Measurements from ENCODE around the gene CYTH2.
"Not testable (repeated sequence)": the region's sequence is repeated elsewhere in the genome, so short reads cannot be mapped to it uniquely, and the experiment has no call there.

CYTH2 gene

DNA sequence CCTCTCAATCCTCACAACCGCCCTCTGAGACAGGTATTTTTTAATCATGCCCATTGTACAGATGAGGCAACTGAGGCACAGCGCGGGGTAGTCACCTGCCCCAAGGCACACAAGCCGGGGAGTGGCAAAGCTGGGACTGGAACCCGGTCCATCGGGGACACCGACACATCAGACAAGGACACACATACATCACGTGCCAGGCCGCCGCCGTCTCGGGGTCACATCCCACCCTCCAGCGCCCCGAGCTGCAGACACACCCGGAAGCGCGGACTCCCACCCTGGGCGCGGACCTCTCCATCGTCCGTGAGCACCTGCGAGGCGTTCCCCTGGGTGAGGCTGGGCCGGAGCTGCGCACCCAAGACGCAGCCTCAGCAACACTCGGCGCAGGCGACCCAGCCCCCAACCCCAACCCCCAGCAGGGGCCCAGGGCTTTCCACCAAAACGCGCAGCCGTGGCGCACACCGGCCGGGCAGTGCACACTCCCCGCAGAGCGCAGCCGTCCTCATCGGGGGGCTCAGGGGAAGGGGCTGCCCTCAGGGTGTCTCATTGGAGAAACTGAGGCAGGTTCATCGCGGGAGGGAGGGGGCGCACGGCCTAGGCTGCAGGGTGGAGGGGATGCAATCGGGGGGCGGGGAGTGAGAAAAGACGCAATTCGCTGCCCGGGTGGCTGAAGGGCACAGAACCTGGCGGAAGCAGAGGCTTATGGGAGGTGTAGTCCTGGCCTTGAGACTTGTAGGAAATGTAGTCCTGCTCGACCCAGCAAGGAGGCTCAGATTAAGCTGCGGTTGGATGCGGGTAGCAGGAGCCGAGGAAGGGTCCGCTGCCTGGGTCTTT, 44.3 kb downstream of the CYTH2 start:
- peak; percentile 90 for DNase-seq

DNA sequence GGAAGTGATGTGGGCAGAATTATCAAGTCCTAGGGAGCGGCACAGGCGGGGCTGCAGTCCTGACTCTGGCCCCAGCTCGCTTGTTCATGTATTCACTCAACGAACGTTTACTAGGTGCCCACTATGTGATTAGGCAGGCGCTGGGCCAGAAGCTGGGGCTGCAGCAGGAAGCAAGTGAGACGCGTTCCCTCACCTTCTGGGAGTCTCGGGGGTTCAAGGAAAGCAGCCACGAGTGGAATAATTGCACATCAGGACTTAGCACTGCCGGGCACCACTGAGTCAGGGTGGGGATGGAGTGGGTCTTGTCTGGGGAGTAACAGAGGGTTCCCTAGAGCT, 44.9 kb downstream of the CYTH2 start:
- no peak for DNase-seq

DNA sequence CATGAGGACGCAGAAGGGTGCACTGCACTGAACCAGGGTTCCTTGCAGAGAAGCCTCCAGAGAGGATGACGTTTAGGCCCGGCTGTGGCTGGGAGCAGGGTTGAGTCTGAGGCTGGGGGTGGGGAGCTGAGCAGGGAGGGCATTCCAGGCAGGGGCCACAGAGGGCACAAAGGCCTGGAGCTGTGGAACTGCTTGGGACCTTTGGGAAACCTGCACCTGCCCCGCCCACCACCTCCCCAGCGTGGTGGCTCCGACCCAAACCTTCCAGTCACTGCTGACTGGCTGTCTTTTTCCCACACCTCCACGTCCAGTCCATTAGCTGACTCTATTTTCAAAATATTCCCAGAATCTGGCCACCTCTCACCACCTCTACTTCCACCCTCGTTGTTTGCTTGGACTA, 47.4 kb downstream of the CYTH2 start:
- no peak for DNase-seq

DNA sequence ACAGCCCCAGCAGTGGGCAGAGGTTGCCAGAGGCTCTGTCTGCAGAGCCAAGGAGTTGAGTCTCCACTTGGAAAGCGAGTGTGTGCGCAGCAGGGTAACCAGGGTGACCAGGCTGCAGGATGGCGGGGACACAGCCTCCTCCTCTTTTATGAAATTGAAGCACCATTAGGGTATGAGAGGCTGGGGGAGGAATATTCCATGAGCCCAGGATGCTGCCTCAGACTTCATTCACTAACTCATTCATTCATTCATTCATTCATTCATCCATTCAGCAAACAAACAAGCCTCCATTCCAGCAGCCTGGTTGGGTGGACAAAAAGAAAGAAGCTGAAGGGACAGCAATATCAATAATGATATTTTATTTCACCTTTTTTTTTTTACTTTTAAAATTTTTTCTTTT, 49.0 kb downstream of the CYTH2 start:
- DNase-seq: no peak

DNA sequence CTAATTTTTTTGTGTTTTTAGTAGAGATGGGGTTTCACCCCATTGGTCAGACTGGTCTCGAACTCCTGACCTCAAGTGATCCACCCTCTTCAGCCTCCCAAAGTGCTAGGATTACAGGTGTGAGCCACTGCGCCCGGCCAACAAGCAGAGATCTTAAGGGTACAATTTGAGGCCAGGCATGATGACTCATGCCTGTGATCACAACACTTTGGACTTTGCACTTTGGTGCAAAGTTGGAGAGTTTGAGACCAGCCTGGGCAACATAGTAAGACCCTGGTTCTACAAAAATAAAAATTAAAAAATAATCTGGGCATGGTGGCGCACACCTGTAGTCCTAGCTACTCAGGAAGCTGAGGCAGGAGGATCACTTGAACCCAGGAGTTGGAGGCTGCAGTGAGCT, 50.3 kb downstream of the CYTH2 start:
- not testable (repeated sequence) for DNase-seq

DNA sequence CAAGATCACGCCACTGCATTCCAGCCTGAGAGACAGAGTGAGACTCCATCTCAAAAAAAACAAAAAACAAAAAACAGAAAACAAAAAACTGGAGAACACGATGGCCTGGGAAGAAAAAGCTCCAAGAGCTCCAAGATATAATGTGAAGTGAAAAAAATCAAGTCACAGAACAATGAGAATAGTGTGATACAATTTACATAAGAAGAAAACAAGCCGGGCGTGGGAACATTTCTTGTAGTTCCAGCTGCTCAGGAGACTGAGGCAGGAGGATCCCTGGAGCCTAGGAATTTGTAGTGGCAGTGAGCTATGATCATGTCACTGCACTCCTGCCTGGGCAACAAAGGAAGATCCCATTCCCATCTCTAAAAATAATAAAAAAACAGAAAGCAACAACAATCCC, 51.0 kb downstream of the CYTH2 start:
- no peak for DNase-seq

DNA sequence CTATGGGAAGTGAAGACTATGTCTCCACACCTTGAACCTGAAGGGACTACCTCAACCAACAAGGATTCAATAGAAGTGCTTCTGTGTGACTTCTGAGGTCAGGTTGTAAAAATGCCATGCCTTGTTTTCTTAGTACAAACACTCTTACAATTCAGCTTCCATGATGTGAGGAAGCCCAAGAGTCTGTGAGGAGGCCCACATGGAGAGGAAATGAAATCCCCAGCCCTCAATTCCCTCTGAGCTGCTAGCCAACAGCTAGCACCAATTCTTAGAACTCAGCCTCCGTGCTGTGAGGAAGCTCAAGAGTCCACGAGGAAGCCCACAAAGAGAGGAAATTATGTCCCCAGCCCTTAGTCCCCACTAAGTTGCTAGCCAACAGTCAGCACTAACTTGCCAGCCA, 55.1 kb downstream of the CYTH2 start:
- no peak for DNase-seq

DNA sequence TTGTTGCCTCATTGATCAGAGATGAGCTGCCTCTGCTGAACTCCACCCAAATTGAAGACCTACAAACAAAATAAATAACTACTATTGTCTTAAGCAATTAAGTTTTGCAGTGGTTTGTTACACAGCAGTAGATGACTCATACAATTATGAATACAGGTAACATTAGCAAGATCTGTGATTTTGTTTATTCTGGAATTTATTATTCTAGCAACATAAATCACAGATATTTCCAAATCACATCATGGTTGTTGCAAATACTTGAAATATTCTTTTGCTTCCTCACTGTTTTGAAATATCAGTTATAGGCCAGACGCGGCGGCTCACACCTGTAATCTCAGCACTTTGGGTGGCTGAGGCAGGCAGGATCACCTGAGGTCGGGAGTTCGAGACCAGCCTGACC, 55.6 kb downstream of the CYTH2 start:
- DNase-seq: no peak

DNA sequence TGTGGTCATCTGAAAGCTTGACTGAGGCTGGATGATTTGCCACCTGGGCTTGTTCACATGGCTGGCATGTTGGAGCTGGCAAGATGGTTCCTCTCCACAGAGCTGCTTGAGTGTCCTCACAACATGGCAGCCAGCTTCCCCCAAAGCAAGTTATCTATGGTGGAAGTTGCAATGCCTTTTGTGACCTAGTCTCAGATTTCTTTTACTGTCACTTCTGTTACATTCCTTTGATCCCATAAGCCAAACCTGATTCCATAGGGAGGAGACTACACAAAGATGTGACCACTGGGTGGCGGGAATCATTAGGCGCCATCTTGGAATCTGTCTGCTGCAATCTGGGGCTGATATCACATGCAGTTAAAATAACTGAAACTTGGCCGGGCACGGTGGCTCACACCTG, 60.0 kb downstream of the CYTH2 start:
- DNase-seq: no peak

DNA sequence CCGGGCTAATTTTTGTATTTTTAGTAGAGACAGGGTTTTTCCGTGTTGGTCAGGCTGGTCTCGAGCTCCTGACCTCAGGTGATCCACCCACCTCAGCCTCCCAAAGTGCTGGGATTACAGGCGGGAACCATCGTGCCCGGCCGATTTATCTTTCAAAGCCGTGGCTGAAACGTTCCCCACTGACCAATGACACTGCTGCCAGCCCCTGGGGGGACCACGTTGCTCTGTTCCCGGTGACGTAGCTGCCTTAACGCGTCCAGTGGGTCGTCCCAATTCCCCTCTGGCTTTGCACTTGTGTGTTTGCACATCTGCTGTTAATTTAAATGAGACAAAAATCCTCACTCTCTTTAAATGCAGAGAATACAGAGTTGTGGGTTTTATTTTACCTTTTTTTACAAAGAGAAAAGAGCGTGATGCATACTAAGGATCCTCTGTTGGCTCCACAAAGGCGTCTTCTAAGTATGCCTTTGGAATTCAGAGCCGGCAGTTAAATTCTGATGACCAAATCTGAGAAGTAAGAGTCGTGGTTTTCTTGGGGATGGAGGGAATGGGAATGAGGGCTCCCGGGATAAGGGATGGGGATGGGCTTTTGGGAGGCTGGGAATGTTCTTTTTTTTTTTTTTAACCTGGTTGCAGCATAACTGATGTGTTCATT, 61.0 kb downstream of the CYTH2 start:
- DNase-seq: peak; percentile 46

DNA sequence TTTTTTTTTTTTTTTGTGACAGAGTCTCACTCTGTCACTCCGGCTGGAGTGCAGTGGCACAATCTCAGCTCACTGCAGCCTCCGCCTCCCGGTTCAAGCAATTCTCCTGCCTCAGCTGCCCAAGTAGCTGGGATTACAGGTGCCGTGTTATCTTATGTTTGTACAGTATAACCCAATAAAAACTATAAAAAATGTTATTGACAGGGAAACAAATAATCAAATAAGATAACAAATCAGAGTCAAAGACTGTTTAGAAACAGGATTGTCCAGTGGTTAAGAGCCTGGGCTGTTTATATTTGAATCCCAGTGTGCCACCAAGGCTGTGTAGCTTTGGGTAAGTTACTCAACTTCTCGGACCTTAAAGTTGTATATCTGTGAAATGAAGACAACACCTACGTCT, 61.6 kb downstream of the CYTH2 start:
- no peak for DNase-seq

Data from eye (tissue), 1 donor.